ENCODE results near the gene OR2K2.

DNA sequence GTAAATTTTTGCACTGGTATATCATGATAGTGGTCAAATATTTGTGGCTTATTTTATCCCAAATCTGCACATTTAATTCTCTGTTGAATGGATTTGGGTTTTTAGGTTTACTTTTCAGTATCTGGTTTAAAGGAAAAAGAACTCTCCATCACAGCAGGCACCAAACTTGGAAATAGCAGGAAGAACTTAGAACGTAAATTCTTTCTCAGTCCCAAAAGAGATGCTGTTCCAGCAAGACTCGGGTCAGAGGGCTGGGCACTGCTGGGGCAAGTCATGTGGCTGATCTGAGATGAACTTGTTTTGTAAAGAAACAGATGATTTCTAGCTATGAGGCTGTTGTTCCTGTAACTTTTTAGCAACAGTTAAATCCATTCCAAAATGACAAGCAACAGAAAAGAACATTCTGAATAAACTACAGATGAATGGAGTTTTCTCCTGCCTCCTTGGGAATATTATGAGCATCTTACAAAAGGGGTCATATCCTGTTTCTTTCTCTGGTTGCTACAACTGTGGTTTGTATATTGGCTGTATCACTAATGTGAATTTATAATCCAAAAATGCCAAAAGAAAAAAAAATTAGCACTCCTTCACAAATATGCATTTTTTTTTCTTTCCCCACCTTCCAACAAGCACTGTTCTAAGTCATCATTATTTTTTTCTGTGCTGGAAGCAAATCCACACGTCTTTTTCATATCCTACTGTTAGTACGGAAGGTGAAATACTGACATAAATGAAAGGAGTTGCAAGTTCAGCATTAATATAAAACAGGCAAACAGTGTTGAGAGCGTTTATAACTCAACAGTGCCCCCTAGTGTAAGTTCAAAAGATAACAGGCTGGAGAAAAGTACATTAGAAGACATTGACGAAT, 31.1 kb downstream of the OR2K2 start:
- TF ChIP-seq, protein P1, sequence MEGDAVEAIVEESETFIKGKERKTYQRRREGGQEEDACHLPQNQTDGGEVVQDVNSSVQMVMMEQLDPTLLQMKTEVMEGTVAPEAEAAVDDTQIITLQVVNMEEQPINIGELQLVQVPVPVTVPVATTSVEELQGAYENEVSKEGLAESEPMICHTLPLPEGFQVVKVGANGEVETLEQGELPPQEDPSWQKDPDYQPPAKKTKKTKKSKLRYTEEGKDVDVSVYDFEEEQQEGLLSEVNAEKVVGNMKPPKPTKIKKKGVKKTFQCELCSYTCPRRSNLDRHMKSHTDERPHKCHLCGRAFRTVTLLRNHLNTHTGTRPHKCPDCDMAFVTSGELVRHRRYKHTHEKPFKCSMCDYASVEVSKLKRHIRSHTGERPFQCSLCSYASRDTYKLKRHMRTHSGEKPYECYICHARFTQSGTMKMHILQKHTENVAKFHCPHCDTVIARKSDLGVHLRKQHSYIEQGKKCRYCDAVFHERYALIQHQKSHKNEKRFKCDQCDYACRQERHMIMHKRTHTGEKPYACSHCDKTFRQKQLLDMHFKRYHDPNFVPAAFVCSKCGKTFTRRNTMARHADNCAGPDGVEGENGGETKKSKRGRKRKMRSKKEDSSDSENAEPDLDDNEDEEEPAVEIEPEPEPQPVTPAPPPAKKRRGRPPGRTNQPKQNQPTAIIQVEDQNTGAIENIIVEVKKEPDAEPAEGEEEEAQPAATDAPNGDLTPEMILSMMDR (IDR thresholded peaks at IDR 0.05) = peak in 5 of 7 experiments; percentile 62 to 87 (median 82)
- TF ChIP-seq POLR2A (IDR thresholded peaks at IDR 0.05) (no peak), POLR2AphosphoS5 (IDR thresholded peaks at IDR 0.05) (peak in 1 of 3 donors; percentile 21), EP300 (IDR thresholded peaks at IDR 0.05) (no peak)
